Fibroblast of mammary gland (primary cell): ENCODE measurements around the gene SLC9A4.

Source experiments
- DNase-seq: peaks from one replicate; pipeline ENCODE4 v3.0.0-alpha.2; 2010; ENCODE audit warnings: low read depth
- H3K4me3 ChIP-seq: 2 replicates; pipeline ENCODE4 v1.5.1; 2011; ENCODE audit warnings: low read depth, mild to moderate bottlenecking, low read length, moderate library complexity; ENCODE audit not compliant: control insufficient read depth
- TF ChIP-seq, protein P1 (sequence below): conservative IDR thresholded peaks from 2 replicates; pipeline ENCODE4 v1.5.1; 2011; ENCODE audit warnings: low read depth, low read length, inconsistent platforms; ENCODE audit not compliant: control insufficient read depth, insufficient read depth

The SLC9A4 gene

DNA sequence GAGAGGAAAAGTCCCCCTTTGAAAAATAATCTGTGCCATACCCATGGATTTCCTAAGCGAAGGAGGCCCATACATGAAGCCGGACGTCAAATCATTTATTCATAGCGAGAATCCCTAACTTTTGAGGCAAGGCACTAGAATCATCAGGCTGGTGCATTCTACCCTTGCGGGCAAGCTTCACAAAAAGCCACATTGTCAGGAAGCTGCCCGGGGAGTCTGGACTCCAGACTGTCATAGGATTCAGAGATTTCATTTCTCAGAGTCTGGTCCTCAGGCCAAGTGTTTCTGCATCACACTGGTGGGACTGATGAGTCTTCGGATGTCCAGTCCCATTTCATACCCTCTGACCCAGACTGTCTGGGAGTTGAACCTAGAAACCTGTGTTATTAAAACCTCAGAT lies 8.9 kb downstream of the SLC9A4 start:
- TF ChIP-seq, protein P1, sequence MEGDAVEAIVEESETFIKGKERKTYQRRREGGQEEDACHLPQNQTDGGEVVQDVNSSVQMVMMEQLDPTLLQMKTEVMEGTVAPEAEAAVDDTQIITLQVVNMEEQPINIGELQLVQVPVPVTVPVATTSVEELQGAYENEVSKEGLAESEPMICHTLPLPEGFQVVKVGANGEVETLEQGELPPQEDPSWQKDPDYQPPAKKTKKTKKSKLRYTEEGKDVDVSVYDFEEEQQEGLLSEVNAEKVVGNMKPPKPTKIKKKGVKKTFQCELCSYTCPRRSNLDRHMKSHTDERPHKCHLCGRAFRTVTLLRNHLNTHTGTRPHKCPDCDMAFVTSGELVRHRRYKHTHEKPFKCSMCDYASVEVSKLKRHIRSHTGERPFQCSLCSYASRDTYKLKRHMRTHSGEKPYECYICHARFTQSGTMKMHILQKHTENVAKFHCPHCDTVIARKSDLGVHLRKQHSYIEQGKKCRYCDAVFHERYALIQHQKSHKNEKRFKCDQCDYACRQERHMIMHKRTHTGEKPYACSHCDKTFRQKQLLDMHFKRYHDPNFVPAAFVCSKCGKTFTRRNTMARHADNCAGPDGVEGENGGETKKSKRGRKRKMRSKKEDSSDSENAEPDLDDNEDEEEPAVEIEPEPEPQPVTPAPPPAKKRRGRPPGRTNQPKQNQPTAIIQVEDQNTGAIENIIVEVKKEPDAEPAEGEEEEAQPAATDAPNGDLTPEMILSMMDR, result no peak
- no peak for DNase-seq
- no peak overlapping the region for H3K4me3 ChIP-seq

DNA sequence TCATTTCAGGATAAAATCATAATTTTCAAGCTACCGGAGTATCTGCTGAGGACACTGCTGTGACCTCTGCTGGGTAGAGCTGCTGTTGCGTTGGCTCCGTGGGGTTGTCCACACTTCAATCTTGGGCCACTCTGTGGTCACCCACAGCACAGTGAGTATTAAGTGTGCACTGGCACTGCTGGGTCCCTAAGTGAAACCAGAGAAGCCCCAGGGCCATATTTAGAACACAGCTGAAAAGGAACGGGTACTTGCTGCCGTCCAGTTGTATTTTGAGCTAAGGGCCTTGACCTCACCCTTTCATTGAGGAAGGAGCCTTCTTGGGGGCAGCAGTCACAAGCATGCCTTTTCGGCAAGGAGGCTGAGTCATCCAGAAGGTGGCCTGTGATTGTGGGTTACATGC lies 10.1 kb downstream of the SLC9A4 start:
- TF ChIP-seq, protein P1, result no peak
- no peak for DNase-seq
- H3K4me3 ChIP-seq, result no peak overlapping the region

DNA sequence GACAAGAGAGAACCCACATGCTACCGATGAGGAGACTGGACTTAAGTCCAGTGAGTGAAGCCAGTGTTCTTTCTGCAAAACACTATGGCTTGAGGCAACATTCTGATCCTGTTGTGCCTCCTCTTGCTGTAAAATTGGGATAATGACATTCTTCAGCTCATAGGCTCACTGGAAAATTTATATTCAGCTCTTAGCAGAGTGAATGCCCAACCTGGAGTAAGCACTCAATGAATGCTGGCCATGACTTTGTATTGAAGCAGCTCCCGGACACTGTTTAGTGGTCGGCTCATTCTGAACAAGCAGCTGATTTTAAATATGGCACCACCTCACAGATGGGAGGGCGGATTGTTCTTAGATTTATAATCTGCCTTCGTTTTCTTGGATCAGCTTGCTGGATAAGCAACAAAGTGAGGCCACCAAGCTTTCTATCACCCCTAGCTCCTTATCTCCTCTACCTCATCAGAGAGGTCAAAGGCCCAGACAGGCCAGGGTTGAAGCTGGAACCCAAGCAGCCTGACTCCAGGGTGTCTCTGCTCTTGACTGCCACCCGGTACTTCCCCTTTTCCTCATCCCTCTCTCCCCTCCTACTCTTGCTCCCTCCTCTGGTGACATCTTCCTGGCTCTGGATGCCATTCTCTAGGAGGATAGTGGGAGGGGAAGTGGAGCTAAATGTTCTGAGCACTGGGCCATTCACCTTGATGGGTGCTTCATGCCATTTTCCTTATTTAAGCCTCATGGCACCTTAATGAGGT lies 11.5 kb downstream of the SLC9A4 start:
- no peak overlapping the region for H3K4me3 ChIP-seq
- DNase-seq, result no peak
- TF ChIP-seq, protein P1, result no peak

DNA sequence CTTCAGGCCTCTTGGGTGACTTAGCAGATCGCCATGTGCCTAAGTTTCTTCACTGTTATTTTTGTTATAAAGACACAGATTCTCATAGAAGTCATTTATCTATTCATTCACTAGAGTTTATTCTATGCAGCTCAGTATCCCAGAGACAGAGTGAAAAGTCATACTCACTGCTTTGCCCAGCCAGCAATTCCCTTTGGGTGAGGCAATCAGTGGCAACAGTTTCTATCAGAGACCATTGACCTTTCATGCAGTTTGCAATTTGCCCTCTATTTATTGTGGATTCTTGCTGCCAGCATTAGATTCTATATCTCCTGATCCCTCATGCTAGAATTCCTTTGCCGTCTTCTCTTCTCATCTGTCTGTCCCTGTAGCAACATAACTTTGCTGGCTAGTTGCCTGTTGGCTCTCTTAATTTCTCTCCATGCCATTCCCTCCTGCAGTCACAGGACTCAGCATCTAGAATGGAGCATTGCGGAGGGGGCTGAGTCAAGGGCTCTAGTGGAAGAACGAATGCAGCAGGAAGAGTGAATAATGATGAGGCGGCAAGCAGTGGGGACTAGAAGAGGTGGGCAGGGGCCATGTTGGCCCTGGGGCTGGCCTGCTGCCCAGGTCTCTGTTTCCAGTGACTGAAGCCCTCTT lies 12.2 kb downstream of the SLC9A4 start:
- peak; percentile 1 for DNase-seq
- TF ChIP-seq, protein P1, result no peak
- no peak overlapping the region for H3K4me3 ChIP-seq

DNA sequence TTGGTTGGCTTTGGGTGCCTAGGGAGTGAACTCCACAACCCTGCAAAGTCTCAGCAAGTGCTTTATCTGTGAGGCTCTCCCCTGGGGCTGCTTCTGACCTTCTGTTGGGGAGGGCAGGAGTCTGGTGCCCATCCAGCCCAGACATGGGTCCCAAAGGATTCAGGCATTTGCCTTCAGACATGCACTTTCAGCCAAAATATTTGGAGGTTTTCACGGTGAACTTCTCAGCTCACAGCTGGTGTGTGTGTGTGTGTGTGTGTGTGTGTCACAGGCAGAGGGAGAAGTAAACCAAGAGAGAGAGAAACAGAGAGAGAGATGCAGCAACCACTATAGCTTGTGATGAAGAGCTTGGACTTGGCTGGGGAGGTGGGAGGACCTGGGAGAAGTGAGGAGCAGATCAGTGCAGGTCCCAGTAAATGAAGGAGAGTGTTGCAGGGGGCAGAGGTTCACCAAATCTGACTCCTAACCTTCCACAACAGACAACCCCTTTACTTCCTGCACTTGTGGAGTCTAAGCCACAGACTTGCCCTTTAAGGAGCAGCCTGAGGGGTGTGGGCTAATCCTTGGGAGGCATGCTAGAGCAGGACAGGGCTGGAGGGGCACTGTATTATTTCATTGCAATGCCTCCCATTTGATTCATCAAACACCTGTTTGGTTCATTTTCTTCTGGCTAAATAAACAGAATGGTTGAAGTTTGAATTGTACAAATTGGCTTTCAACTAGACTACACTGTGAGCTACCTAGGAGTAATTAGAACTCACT lies 14.1 kb downstream of the SLC9A4 start:
- DNase-seq, result no peak
- TF ChIP-seq, protein P1, result no peak
- H3K4me3 ChIP-seq, result no peak overlapping the region

DNA sequence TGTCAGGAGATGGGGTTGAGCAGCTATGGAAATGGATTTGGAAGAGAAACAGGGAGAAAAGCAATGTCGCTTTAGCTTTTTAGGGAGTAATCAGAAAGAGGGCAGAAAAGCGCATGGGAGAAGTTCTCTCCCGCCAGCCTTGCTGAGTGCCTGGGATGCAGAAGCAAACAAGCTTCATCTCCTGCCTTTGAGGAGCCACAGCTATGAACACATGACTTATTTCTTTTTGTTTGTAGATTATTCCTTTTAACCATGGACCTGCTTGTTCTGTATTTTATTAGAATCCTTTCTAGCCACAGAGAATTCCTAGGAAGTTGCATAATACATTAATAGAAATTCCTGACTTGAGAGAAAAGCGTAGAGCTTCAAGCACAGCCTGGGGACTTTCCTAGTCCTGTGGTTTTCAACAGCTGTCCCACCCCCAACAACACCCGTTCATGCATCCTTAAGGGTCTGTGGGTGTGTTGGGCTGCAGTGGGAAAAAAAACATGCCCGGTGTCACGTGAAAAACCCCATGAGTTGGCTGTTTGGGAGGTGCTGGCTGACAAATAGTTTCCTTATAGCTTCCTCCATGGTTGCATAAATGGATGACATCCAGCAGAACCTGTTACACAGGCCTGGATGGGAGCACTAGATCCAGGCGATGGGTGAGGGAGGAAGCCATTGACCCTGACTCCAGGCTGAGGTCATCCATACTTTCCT lies 14.9 kb downstream of the SLC9A4 start:
- DNase-seq, result peak; percentile 74
- TF ChIP-seq, protein P1, result no peak
- H3K4me3 ChIP-seq, result no peak overlapping the region
